H1 (cell line): ENCODE measurements around the gene KIF23. TPM values are rescaled to one million over a fixed set of nuclear protein-coding genes. Genes with fewer than 3 reads are reported as not detected.

Experiments
- CTCF ChIA-PET: fragments of 300-600 bp; sonication (Branson Sonifier 250); formaldehyde crosslinking; loops from one replicate; lab custom pipeline; 2021; ENCODE audit not compliant: partially characterized antibody; lab: Charles Lee
- POLR2A ChIA-PET: fragments of 300-600 bp; sonication (Branson Sonifier 250); formaldehyde crosslinking; loops from one replicate; lab custom pipeline; 2021; ENCODE audit warnings: inconsistent platforms; ENCODE audit not compliant: partially characterized antibody; lab: Charles Lee
- DNase-seq, 2 experiments: peaks; one replicate each; pipeline versions ENCODE4 v3.0.0 to v3.0.0-alpha.2; 2010 to 2022; ENCODE audit warnings: low spot score in 2 of 2, low read depth in 1 of 2, mixed read lengths in 1 of 2
- FAIRE-seq: peaks from 2 replicates; lab custom pipeline; 2011; peaks lifted over from hg19 to GRCh38; lab: Jason Lieb, UNC
- H2AFZ ChIP-seq: 2 replicates; pipeline ENCODE4 v1.8.1; 2012; ENCODE audit warnings: low read length, inconsistent platforms
- H2AK5ac ChIP-seq: 2 replicates; pipeline ENCODE4 v1.6.1; 2013; ENCODE audit warnings: low read depth, low read length
- H2BK120ac ChIP-seq: replicated peaks from 2 replicates; pipeline ENCODE3; 2013; ENCODE audit warnings: low read depth, low read length, inconsistent platforms
- H2BK12ac ChIP-seq: 2 replicates; pipeline ENCODE4 v1.6.1; 2013; ENCODE audit warnings: low read depth, low read length
- H2BK15ac ChIP-seq: 2 replicates; pipeline ENCODE4 v1.6.1; 2013; ENCODE audit warnings: low read length
- H2BK20ac ChIP-seq: 2 replicates; pipeline ENCODE4 v1.6.1; 2013; ENCODE audit warnings: low read length
- H2BK5ac ChIP-seq: 2 replicates; pipeline ENCODE4 v1.6.1; 2013; ENCODE audit warnings: low read depth, low read length
- H3K14ac ChIP-seq: 2 replicates; pipeline ENCODE4 v1.6.1; 2013; ENCODE audit warnings: inconsistent platforms; ENCODE audit not compliant: insufficient read length
- H3K18ac ChIP-seq: 2 replicates; pipeline ENCODE4 v1.6.1; 2013; ENCODE audit warnings: low read length; ENCODE audit errors: extremely low read depth
- H3K23ac ChIP-seq: 2 replicates; pipeline ENCODE4 v1.6.1; 2013; ENCODE audit warnings: inconsistent platforms; ENCODE audit not compliant: insufficient read length
- H3K23me2 ChIP-seq: 2 replicates; pipeline ENCODE4 v1.6.1; 2013; ENCODE audit warnings: low read depth, low read length
- H3K27ac ChIP-seq: 2 replicates; pipeline ENCODE4 v1.6.1; 2011; ENCODE audit warnings: low read depth, low read length, inconsistent platforms
- H3K27me3 ChIP-seq, 4 experiments: replicated peaks in 1 of 4; 1 replicate in 1 of 4; 2 replicates in 3 of 4; pipeline versions ENCODE4 v1.6.1 to v1.8.1; 2011 to 2013; ENCODE audit warnings: low read length in 3 of 4, mild to moderate bottlenecking in 3 of 4, inconsistent platforms in 2 of 4, mixed read lengths in 2 of 4, moderate library complexity in 1 of 4; ENCODE audit not compliant: control insufficient read depth in 3 of 4, insufficient read depth in 3 of 4; ENCODE audit errors: extremely low read depth in 1 of 4
- H3K36me3 ChIP-seq, 4 experiments: 2 replicates each; pipeline versions ENCODE4 v1.6.1 to v1.8.1; 2011 to 2013; ENCODE audit warnings: mild to moderate bottlenecking in 4 of 4, low read length in 3 of 4, moderate library complexity in 2 of 4, control low read depth in 1 of 4, inconsistent platforms in 1 of 4; ENCODE audit not compliant: insufficient read depth in 4 of 4, control insufficient read depth in 2 of 4
- H3K4ac ChIP-seq: replicated peaks from 2 replicates; pipeline ENCODE3; 2013; ENCODE audit warnings: low read length, low read depth, mixed read lengths, inconsistent platforms; ENCODE audit not compliant: insufficient read length
- H3K4me1 ChIP-seq, 4 experiments: replicated peaks in 1 of 4; 1 replicate in 1 of 4; 2 replicates in 3 of 4; pipeline versions ENCODE4 v1.6.1 to v1.8.1; 2011 to 2013; ENCODE audit warnings: low read length in 3 of 4, inconsistent platforms in 2 of 4, mixed read lengths in 1 of 4; ENCODE audit not compliant: insufficient read depth in 4 of 4, control insufficient read depth in 3 of 4
- H3K4me2 ChIP-seq, 2 experiments: 2 replicates each; pipeline versions ENCODE4 v1.6.1 to v1.8.1; 2011 to 2013; ENCODE audit warnings: low read depth in 2 of 2, low read length in 2 of 2, control low read depth in 1 of 2, inconsistent platforms in 1 of 2, mild to moderate bottlenecking in 1 of 2; ENCODE audit not compliant: insufficient read depth in 1 of 2
- H3K4me3 ChIP-seq, 4 experiments: fragments of 200-600, 300-600 bp in 1 of 4; sonication (generic), shearing (Covaris generic), sonication (Bioruptor Twin) in 1 of 4; 2 replicates each; pipeline versions ENCODE4 v1.5.1 to v1.8.1; 2011 to 2016; ENCODE audit warnings: low read length in 4 of 4, low read depth in 3 of 4, control low read depth in 2 of 4, inconsistent platforms in 2 of 4, mild to moderate bottlenecking in 2 of 4, mixed read lengths in 1 of 4, moderate library complexity in 1 of 4; ENCODE audit not compliant: insufficient read depth in 2 of 4; ENCODE audit errors: extremely low read depth in 1 of 4
- H3K56ac ChIP-seq: replicated peaks from 2 replicates; pipeline ENCODE3; 2013; ENCODE audit warnings: low read depth, mild to moderate bottlenecking, mixed read lengths, low read length, inconsistent platforms; ENCODE audit not compliant: insufficient read length
- H3K79me1 ChIP-seq: 2 replicates; pipeline ENCODE4 v1.6.1; 2013; ENCODE audit warnings: low read depth, low read length, control low read depth
- H3K79me2 ChIP-seq, 2 experiments: 2 replicates each; pipeline versions ENCODE4 v1.6.1 to v1.8.1; 2012 to 2013; ENCODE audit warnings: low read length in 2 of 2, mild to moderate bottlenecking in 2 of 2, inconsistent platforms in 1 of 2; ENCODE audit not compliant: insufficient read depth in 2 of 2, control insufficient read depth in 1 of 2
- H3K9ac ChIP-seq, 4 experiments: replicated peaks in 1 of 4; 1 replicate in 1 of 4; 2 replicates in 3 of 4; pipeline versions ENCODE4 v1.6.1 to v1.8.1; 2011 to 2013; ENCODE audit warnings: low read depth in 3 of 4, low read length in 3 of 4, control low read depth in 2 of 4, mild to moderate bottlenecking in 2 of 4, moderate library complexity in 2 of 4, inconsistent platforms in 1 of 4; ENCODE audit errors: extremely low read depth in 1 of 4
- H3K9me3 ChIP-seq, 2 experiments: 2 replicates each; pipeline versions ENCODE4 v1.6.1 to v1.8.1; 2012 to 2013; ENCODE audit warnings: mild to moderate bottlenecking in 2 of 2, moderate library complexity in 2 of 2, control low read depth in 1 of 2, inconsistent platforms in 1 of 2, low read depth in 1 of 2, low read length in 1 of 2, mixed read lengths in 1 of 2; ENCODE audit not compliant: insufficient read depth in 2 of 2
- H4K20me1 ChIP-seq, 2 experiments: replicated peaks in 1 of 2; 2 replicates each; pipeline versions ENCODE3 to v1.8.1; 2011 to 2013; ENCODE audit warnings: inconsistent platforms in 2 of 2, low read length in 2 of 2, mild to moderate bottlenecking in 1 of 2; ENCODE audit not compliant: insufficient read depth in 2 of 2, control insufficient read depth in 1 of 2
- H4K5ac ChIP-seq: 2 replicates; pipeline ENCODE4 v1.6.1; 2013; ENCODE audit warnings: low read length, low read depth, mixed read lengths, inconsistent platforms; ENCODE audit not compliant: insufficient read length
- H4K8ac ChIP-seq: 2 replicates; pipeline ENCODE4 v1.8.0; 2013; ENCODE audit warnings: mild to moderate bottlenecking, moderate library complexity, low read length, inconsistent platforms; ENCODE audit not compliant: insufficient read depth; ENCODE audit errors: extremely low read depth
- H4K91ac ChIP-seq: replicated peaks from 2 replicates; pipeline ENCODE3; 2013; ENCODE audit warnings: low read length, mixed read lengths, inconsistent platforms; ENCODE audit not compliant: insufficient read length
- RXRA ChIP-seq: IDR thresholded peaks from 2 replicates; pipeline ENCODE4 v1.6.1; 2011; ENCODE audit warnings: low read depth, mild to moderate bottlenecking, low read length, moderate library complexity; ENCODE audit not compliant: insufficient read depth
- ZNF274 ChIP-seq: IDR thresholded peaks from 2 replicates; pipeline ENCODE4 v1.7.0; 2012; ENCODE audit warnings: low read length, borderline replicate concordance; ENCODE audit errors: extremely low read depth
- WGBS, 2 experiments: shearing (Covaris generic) in 1 of 2; methylation state at CpG; one replicate each; pipeline versions ENCODE4 v1.1.6 to v1.1.7; 2013 to 2015; ENCODE audit warnings: low lambda C conversion rate in 2 of 2, mixed read lengths in 2 of 2, inconsistent platforms in 1 of 2, low coverage in 1 of 2, missing lambda C conversion rate in 1 of 2; ENCODE audit not compliant: insufficient replicate concordance in 2 of 2, insufficient coverage in 1 of 2, insufficient read length in 1 of 2; ENCODE audit errors: extremely low coverage in 1 of 2, missing lambda C conversion rate in 1 of 2; 5-methylcytosine and 5-hydroxymethylcytosine counted together
- polyA plus RNA-seq, 7 experiments: library from polyadenylated mRNA; depleted of rRNA in 3 of 7; stranded (reverse) in 5 of 7; unstranded in 2 of 7; fragments of >200 nt in 5 of 7; fragments of 200-250 nt in 2 of 7; gene quantifications; 1 replicate in 5 of 7; 2 replicates in 1 of 7; 4 replicates in 1 of 7; pipeline versions ENCODE4 v1.2.1 to v1.2.3, GENCODE V29; 2011 to 2013; ENCODE audit warnings: missing spikeins in 2 of 7, mixed read lengths in 2 of 7
- total RNA-seq: library from RNA; stranded (reverse); fragmentation: NEBNext Ultra II Directional; extraction: Animal tissue kit (Norgen Biotek cat#: 25700); gene quantifications from 2 replicates; pipeline ENCODE4 v1.2.1, GENCODE V29; 2021

KIF23 gene
- total and polyA plus RNA-seq, 2 of the 8 experiments (the other 6 are each of a cell fraction or from before 2014, with no cell fraction given), result 26.2 to 77.4 TPM

- Histone ChIP-seq H3K4ac (no peak overlapping the region), H3K4me3 (no peak overlapping the region), H2BK15ac (no peak overlapping the region), H2BK20ac (no peak overlapping the region), H3K4me1 (peaks cover 0 to 3% (median 0%) of the 10 kb centered on the region in 4 experiments; a peak in 1 of 7 replicates), H3K27me3 (peaks cover 0 to 2% (median 0%) of the 10 kb centered on the region in 4 experiments; a peak in 1 of 7 replicates), H3K23ac (no peak overlapping the region), H3K4me2 (no peak overlapping the region), H3K9ac (no peak overlapping the region), H3K9me3 (no peaks in the 10 kb centered on the region), H3K23me2 (peaks cover 2% of the 10 kb centered on the region; the same call in 1 of the 2 replicates), H3K36me3 (peaks cover 10 to 59% (median 43%) of the 10 kb centered on the region in 4 experiments), H2BK12ac (no peak overlapping the region), H2AFZ (no peak overlapping the region), H3K18ac (no peak overlapping the region), H3K14ac (no peak overlapping the region), H2BK5ac (no peak overlapping the region), H2AK5ac (no peak overlapping the region), H3K56ac (no peak overlapping the region), H4K5ac (no peak overlapping the region), H3K27ac (no peak overlapping the region), H3K79me2 (peaks cover 0 to 3% of the 10 kb centered on the region in 2 experiments; a peak in 1 of 4 replicates), H2BK120ac (no peak overlapping the region), H3K79me1 (no peaks in the 10 kb centered on the region), H4K20me1 (peaks cover 1 to 5% of the 10 kb centered on the region in 2 experiments), H4K91ac (no peak overlapping the region), H4K8ac (no peak overlapping the region)
- TF ChIP-seq ZNF274, result no peak
- TF ChIP-seq RXRA, result no peak
- FAIRE-seq (no peak), DNase-seq (no peak)
- WGBS, 2 experiments, result 97% methylated on average over 2 of the region's 2 CpGs; no CpG with 5 or more reads in 1 of the 2 experiments
- POLR2A ChIA-PET, result interaction anchor here (1.0 to 3.1 kb wide), 4 partner anchors 9 to 19 kb away, joined by 3 to 15 read pairs (median 4); no protein-coding TSS in a partner anchor
- CTCF ChIA-PET, result interaction anchor here (1.2 kb wide), 1 partner anchor 19 kb away, joined by 5 read pairs; no protein-coding TSS in a partner anchor
Measured at GRCh38 chr15:69446953-69447352, 32.8 kb downstream of the KIF23 start.
